HCT116 (cell line): ENCODE measurements around the gene ZC3HAV1. TPM values are rescaled to one million over a fixed set of nuclear protein-coding genes. Genes with fewer than 3 reads are reported as not detected.

Source experiments
- ATAC-seq: fragments of 200-7000 bp; cut with Tn5 transposase; 2 replicates; pipeline ENCODE4 v1.9.1; 2020; ENCODE audit warnings: mild to moderate bottlenecking, moderate library complexity
- BruUV-seq: library from RNA; stranded (reverse); fragments of 400-500 nt; replicated peaks from 2 replicates; lab custom pipeline; 2021; lab: Mats Ljungman, UMichigan
- CTCF ChIA-PET: fragments of 300-600 bp; sonication (Branson Sonifier 250); formaldehyde crosslinking; loops from one replicate; lab custom pipeline; 2021; ENCODE audit warnings: antibody characterized with exemption; lab: Charles Lee
- POLR2A ChIA-PET: fragments of 300-600, 350-600 bp; sonication (Branson Sonifier 250); formaldehyde crosslinking; loops from one replicate; lab custom pipeline; 2021; ENCODE audit warnings: antibody characterized with exemption; lab: Charles Lee
- RAD21 ChIA-PET, 2 experiments: fragments of 300-600 bp; sonication (Branson Sonifier 250); formaldehyde crosslinking; loops; one replicate each; lab custom pipeline; 2023; ENCODE audit warnings: low total read pairs in 2 of 2; ENCODE audit not compliant: uncharacterized antibody in 2 of 2, unreplicated experiment in 2 of 2, low non-redundant PET in 1 of 2; lab: Charles Lee
- DNase-seq: peaks from one replicate; pipeline ENCODE4 v3.0.0-alpha.2; 2010; ENCODE audit warnings: low read depth, low spot score
- H2AFZ ChIP-seq: fragments of 200-600 bp; shearing (Covaris generic), sonication (generic); 2 replicates; pipeline ENCODE4 v1.6.1; 2017; ENCODE audit warnings: low read depth, mixed run types, mixed read lengths, antibody characterized with exemption, low read length; ENCODE audit not compliant: poor library complexity, severe bottlenecking
- H3K27ac ChIP-seq: 2 replicates; pipeline ENCODE4 v1.5.1; 2012; ENCODE audit warnings: low read depth, low read length
- H3K27me3 ChIP-seq: fragments of 200-600 bp; sonication (generic); 2 replicates; pipeline ENCODE4 v1.6.1; 2016; ENCODE audit warnings: mixed run types, low read length, mixed read lengths; ENCODE audit not compliant: insufficient read depth
- H3K36me3 ChIP-seq, 2 experiments: fragments of 200-500 bp in 1 of 2; fragments of 200-600 bp in 1 of 2; sonication (Bioruptor generic) in 1 of 2; sonication (generic) in 1 of 2; 2 replicates each; pipeline versions ENCODE4 v1.5.1 to v1.6.1; 2014 to 2016; ENCODE audit warnings: low read length in 2 of 2, inconsistent platforms in 1 of 2, mixed read lengths in 1 of 2, mixed run types in 1 of 2; ENCODE audit not compliant: insufficient read depth in 2 of 2, control insufficient read depth in 1 of 2
- H3K4me1 ChIP-seq, 2 experiments: fragments of 200-600 bp in 1 of 2; sonication (generic) in 1 of 2; 2 replicates each; pipeline versions ENCODE4 v1.5.1 to v1.6.1; 2012 to 2017; ENCODE audit warnings: low read length in 2 of 2, inconsistent platforms in 1 of 2, mild to moderate bottlenecking in 1 of 2, mixed read lengths in 1 of 2, mixed run types in 1 of 2, moderate library complexity in 1 of 2; ENCODE audit not compliant: insufficient read depth in 2 of 2, control insufficient read depth in 1 of 2
- H3K4me2 ChIP-seq: fragments of 200-600 bp; sonication (generic); 2 replicates; pipeline ENCODE4 v1.6.1; 2017; ENCODE audit warnings: mixed run types, low read length, mixed read lengths
- H3K4me3 ChIP-seq, 2 experiments: fragments of 200-600 bp in 1 of 2; sonication (generic) in 1 of 2; replicated peaks in 1 of 2; 2 replicates each; pipeline ENCODE4 v1.5.1; 2011 to 2016; ENCODE audit warnings: low read length in 2 of 2, control low read depth in 1 of 2, low read depth in 1 of 2, mild to moderate bottlenecking in 1 of 2, mixed read lengths in 1 of 2, mixed run types in 1 of 2
- H3K79me2 ChIP-seq: fragments of 200-600 bp; sonication (generic); 2 replicates; pipeline ENCODE4 v1.6.1; 2017; ENCODE audit warnings: mild to moderate bottlenecking, mixed run types, low read length, moderate library complexity, mixed read lengths; ENCODE audit not compliant: insufficient read depth
- H3K9ac ChIP-seq: fragments of 200-600 bp; sonication (generic); 2 replicates; pipeline ENCODE4 v1.6.1; 2016; ENCODE audit warnings: low read length, mixed read lengths
- H3K9me2 ChIP-seq: fragments of 200-600 bp; sonication (generic), shearing (Covaris generic); 2 replicates; pipeline ENCODE4 v1.6.1; 2017; ENCODE audit warnings: mixed run types, mild to moderate bottlenecking, moderate library complexity; ENCODE audit not compliant: insufficient read depth
- H3K9me3 ChIP-seq, 2 experiments: fragments of 200-500 bp in 1 of 2; fragments of 200-600 bp in 1 of 2; sonication (Bioruptor generic) in 1 of 2; sonication (generic) in 1 of 2; 2 replicates each; pipeline ENCODE4 v1.6.1; 2014 to 2017; ENCODE audit warnings: low read length in 2 of 2, mixed read lengths in 2 of 2, inconsistent platforms in 1 of 2, low read depth in 1 of 2, mild to moderate bottlenecking in 1 of 2, mixed run types in 1 of 2, moderate library complexity in 1 of 2; ENCODE audit not compliant: control insufficient read depth in 1 of 2, insufficient read depth in 1 of 2
- H4K20me1 ChIP-seq: fragments of 200-600 bp; sonication (generic), shearing (Covaris generic); 2 replicates; pipeline ENCODE4 v1.6.1; 2017; ENCODE audit warnings: mixed run types, mild to moderate bottlenecking, moderate library complexity; ENCODE audit not compliant: insufficient read depth
- CBX3 ChIP-seq: IDR thresholded peaks from 2 replicates; pipeline ENCODE4 v1.6.1; 2012; ENCODE audit warnings: low read depth
- EGR1 ChIP-seq: IDR thresholded peaks from 2 replicates; pipeline ENCODE4 v1.6.1; 2012; ENCODE audit warnings: low read depth
- ELF1 ChIP-seq: IDR thresholded peaks from 2 replicates; pipeline ENCODE4 v1.6.1; 2012; ENCODE audit warnings: low read depth, borderline replicate concordance
- EZH2 ChIP-seq: fragments of 200-600 bp; sonication (generic); IDR thresholded peaks from 2 replicates; pipeline ENCODE4 v1.6.1; 2017; ENCODE audit warnings: antibody characterized with exemption, mixed run types
- FOSL1 ChIP-seq: IDR thresholded peaks from 2 replicates; pipeline ENCODE4 v1.6.1; 2012; ENCODE audit warnings: low read depth
- SP1 ChIP-seq: IDR thresholded peaks from 2 replicates; pipeline ENCODE4 v1.6.1; 2012; ENCODE audit warnings: low read depth
- TCF7L2 ChIP-seq: IDR thresholded peaks from 2 replicates; pipeline ENCODE4 v1.7.0; 2011; ENCODE audit warnings: borderline replicate concordance, inconsistent platforms; ENCODE audit not compliant: insufficient read depth, insufficient read length; ENCODE audit errors: extremely low read depth
- YY1 ChIP-seq: IDR thresholded peaks from 2 replicates; pipeline ENCODE4 v1.6.1; 2011; ENCODE audit warnings: low read length, low read depth, moderate library complexity, mild to moderate bottlenecking; ENCODE audit not compliant: insufficient replicate concordance; ENCODE audit errors: extremely low read depth
- intact Hi-C: fragments of 100-400 bp; cut with micrococcal nuclease; formaldehyde crosslinking; loops from 2 replicates; pipeline ENCODE4 v1.10.0; 2022
- total RNA-seq: library from RNA; stranded (reverse); gene quantifications from one replicate; pipeline ENCODE4 v1.2.1, GENCODE V29; 2021; ENCODE audit not compliant: unreplicated experiment
- TF ChIP-seq, protein P1 (sequence below): IDR thresholded peaks from 2 replicates; pipeline ENCODE4 v1.6.1; 2012
- TF ChIP-seq, protein P2 (sequence below), 3 experiments: fragments of 200-600 bp in 1 of 3; sonication (generic) in 1 of 3; IDR thresholded peaks in 2 of 3; conservative IDR thresholded peaks in 1 of 3; 2 replicates each; pipeline ENCODE4 v1.5.1; 2012 to 2017; ENCODE audit warnings: low read depth in 2 of 3, low read length in 2 of 3, antibody characterized with exemption in 1 of 3, borderline replicate concordance in 1 of 3, control low read depth in 1 of 3, mild to moderate bottlenecking in 1 of 3, mixed read lengths in 1 of 3, mixed run types in 1 of 3, moderate library complexity in 1 of 3; ENCODE audit not compliant: insufficient read depth in 1 of 3
- TF ChIP-seq, protein P3 (sequence below): IDR thresholded peaks from 2 replicates; pipeline ENCODE4 v1.6.1; 2011; ENCODE audit warnings: mild to moderate bottlenecking, low read length, moderate library complexity; ENCODE audit not compliant: insufficient replicate concordance; ENCODE audit errors: extremely low read depth

Gene ZC3HAV1
- total RNA-seq, 1 experiment from 2014 or later: 23.7 TPM

DNA sequence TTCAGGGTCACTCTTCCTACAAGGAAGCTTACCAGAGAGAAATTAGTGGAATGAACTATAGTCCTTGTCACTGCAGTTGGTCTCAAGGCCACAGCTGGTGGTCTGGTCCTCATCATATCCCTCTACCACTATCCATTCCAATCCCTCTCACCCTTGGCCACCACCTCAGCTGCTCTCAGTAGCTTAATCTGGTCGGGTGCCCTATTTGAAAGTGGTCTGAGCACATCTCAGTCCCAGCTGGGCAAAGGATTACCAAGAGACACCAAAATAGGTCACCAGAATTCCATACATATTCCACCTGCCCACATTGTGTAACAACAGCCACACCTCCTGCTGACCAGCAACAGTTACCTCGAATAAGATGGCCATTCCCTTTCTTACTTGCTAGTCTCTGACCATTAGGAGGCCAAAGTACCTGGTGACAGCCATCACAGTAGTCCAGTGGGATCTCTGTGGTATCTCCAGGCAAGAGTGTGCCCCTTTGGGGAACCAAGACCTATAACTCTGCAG is 3.3 kb upstream of the ZC3HAV1 start:
- ATAC-seq: no peak
- Histone ChIP-seq H3K36me3 (no peaks in the 10 kb centered on the region), H3K4me3 (no peak overlapping the region), H3K27ac (no peak overlapping the region), H3K79me2 (peaks cover 13% of the 10 kb centered on the region), H3K4me1 (peaks cover 4 to 21% of the 10 kb centered on the region in 2 experiments; a peak in 3 of 4 replicates), H3K9me3 (no peaks in the 10 kb centered on the region)
- intact Hi-C loops: no loop called here
- no peak for DNase-seq
- TF ChIP-seq, protein P1, sequence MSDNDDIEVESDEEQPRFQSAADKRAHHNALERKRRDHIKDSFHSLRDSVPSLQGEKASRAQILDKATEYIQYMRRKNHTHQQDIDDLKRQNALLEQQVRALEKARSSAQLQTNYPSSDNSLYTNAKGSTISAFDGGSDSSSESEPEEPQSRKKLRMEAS: no peak
- TF ChIP-seq YY1 (no peak), CBX3 (no peak), TCF7L2 (no peak), ELF1 (no peak)
- TF ChIP-seq, protein P2, sequence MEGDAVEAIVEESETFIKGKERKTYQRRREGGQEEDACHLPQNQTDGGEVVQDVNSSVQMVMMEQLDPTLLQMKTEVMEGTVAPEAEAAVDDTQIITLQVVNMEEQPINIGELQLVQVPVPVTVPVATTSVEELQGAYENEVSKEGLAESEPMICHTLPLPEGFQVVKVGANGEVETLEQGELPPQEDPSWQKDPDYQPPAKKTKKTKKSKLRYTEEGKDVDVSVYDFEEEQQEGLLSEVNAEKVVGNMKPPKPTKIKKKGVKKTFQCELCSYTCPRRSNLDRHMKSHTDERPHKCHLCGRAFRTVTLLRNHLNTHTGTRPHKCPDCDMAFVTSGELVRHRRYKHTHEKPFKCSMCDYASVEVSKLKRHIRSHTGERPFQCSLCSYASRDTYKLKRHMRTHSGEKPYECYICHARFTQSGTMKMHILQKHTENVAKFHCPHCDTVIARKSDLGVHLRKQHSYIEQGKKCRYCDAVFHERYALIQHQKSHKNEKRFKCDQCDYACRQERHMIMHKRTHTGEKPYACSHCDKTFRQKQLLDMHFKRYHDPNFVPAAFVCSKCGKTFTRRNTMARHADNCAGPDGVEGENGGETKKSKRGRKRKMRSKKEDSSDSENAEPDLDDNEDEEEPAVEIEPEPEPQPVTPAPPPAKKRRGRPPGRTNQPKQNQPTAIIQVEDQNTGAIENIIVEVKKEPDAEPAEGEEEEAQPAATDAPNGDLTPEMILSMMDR (IDR thresholded peaks at IDR 0.05 in 2 of 3, conservative IDR thresholded peaks at IDR 0.05 in 1 of 3; ENCODE audit: borderline replicate concordance in 1 of 3, insufficient read depth in 1 of 3, low read depth in 2 of 3, low read length in 2 of 3): no peak
- TF ChIP-seq, all 23 proteins: peak for 0
- no peaks in the 10 kb centered on the region for H4K20me1 ChIP-seq
- H2AFZ ChIP-seq: no peak overlapping the region
- no peaks in the 10 kb centered on the region for H3K9me2 ChIP-seq
- RAD21 ChIA-PET: no interaction called here
- H3K27me3 ChIP-seq: no peaks in the 10 kb centered on the region
- CTCF ChIA-PET: no interaction called here
- no peak overlapping the region for H3K4me2 ChIP-seq
- POLR2A ChIA-PET: no interaction called here
- no peak overlapping the region for H3K9ac ChIP-seq
- no TSS peak for BruUV-seq

DNA sequence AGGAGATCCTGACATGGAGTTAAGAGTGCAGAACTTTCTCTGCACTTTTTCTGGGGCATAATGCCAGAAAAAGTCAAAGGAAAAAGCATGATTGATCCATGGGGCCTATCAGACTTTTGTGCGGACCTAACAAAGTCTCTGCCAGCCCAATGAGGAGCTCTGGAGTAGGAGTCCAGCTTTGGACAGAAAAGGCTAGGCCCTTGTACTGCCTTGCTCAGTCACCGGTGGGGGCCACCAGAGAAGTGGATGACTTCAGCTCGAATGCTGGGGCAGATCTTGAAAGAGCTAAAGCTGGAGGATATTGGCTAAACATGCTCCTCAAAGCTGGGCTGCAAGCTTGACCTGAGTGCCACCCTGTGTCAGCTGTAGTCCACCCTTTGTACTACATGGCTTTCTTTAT is 2.8 kb upstream of the ZC3HAV1 start:
- Histone ChIP-seq H3K4me3 (no peak overlapping the region), H2AFZ (no peak overlapping the region), H3K4me1 (peaks cover 3 to 21% of the 10 kb centered on the region in 2 experiments; a peak in 3 of 4 replicates), H3K27ac (no peak overlapping the region), H3K27me3 (no peaks in the 10 kb centered on the region), H3K9ac (no peak overlapping the region), H4K20me1 (no peaks in the 10 kb centered on the region), H3K79me2 (peaks cover 17% of the 10 kb centered on the region), H3K4me2 (no peak overlapping the region), H3K9me3 (no peaks in the 10 kb centered on the region), H3K36me3 (no peaks in the 10 kb centered on the region), H3K9me2 (no peaks in the 10 kb centered on the region)
- intact Hi-C loops: no loop called here
- POLR2A ChIA-PET: no interaction called here
- DNase-seq (no peak), ATAC-seq (no peak)
- CTCF ChIA-PET: no interaction called here
- RAD21 ChIA-PET: no interaction called here
- no TSS peak for BruUV-seq
- TF ChIP-seq SP1 (no peak), EGR1 (no peak), FOSL1 (no peak), EZH2 (no peak)
- TF ChIP-seq, protein P3, sequence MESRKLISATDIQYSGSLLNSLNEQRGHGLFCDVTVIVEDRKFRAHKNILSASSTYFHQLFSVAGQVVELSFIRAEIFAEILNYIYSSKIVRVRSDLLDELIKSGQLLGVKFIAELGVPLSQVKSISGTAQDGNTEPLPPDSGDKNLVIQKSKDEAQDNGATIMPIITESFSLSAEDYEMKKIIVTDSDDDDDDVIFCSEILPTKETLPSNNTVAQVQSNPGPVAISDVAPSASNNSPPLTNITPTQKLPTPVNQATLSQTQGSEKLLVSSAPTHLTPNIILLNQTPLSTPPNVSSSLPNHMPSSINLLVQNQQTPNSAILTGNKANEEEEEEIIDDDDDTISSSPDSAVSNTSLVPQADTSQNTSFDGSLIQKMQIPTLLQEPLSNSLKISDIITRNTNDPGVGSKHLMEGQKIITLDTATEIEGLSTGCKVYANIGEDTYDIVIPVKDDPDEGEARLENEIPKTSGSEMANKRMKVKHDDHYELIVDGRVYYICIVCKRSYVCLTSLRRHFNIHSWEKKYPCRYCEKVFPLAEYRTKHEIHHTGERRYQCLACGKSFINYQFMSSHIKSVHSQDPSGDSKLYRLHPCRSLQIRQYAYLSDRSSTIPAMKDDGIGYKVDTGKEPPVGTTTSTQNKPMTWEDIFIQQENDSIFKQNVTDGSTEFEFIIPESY: no peak
- TF ChIP-seq, protein P1: no peak
